Measurements from ENCODE around the gene GINS1. TPM values are rescaled to one million over a fixed set of nuclear protein-coding genes. Genes with fewer than 3 reads are reported as not detected.

The GINS1 gene
- polyA plus RNA-seq, 1 donor, result 8.9 TPM

DNA sequence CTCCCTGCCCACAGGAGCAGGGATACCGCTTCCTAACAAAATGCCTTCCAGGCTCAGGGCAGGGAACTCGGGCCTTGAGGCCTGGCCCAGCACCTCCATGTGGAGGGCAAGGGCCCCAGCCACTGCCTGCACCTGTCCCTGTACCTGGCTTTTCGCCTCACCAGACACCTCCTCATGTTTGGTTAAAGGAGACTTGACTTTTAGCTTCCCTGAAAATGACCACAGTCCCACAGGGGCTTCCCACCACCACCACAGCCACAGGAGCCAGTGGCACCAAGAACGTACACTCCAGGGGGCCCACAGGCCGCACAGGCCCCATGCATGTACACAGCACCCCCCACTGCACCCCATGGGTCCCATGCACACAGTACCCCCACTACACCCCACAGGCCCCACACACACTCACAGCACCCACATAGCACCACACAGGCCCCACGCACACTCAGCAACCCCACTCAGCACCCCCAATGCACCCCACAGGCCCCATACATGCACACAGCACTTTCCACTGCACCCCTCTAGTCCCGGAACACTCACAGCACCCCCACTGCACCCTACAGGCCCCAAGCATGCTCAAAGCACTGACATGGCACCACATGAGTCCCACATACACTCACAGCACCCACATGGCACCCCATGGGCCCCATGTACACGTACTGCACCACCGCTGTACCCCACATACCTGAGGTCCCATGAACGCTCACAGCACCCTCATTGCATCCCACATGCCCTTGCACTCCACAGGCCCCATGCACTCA lies 86.5 kb downstream of the GINS1 start:
- Histone ChIP-seq H3K4me3 (ENCODE audit: low read length) (no peak overlapping the region), H3K27me3 (ENCODE audit: control insufficient read depth, insufficient read depth, low read length) (no peaks in the 10 kb centered on the region), H3K36me3 (ENCODE audit: control insufficient read depth, insufficient read depth, low read length) (peaks cover 29% of the 10 kb centered on the region), H3K27ac (ENCODE audit: low read length) (no peak overlapping the region), H3K9me3 (ENCODE audit: control insufficient read depth, low read depth, low read length) (no peaks in the 10 kb centered on the region), H3K4me1 (ENCODE audit: control insufficient read depth, insufficient read depth, low read length) (no peaks in the 10 kb centered on the region)
- no CpG with 5 or more reads among the region's 10 CpGs for WGBS (ENCODE audit: insufficient coverage, low lambda C conversion rate)
- DNase-seq, result no peak

DNA sequence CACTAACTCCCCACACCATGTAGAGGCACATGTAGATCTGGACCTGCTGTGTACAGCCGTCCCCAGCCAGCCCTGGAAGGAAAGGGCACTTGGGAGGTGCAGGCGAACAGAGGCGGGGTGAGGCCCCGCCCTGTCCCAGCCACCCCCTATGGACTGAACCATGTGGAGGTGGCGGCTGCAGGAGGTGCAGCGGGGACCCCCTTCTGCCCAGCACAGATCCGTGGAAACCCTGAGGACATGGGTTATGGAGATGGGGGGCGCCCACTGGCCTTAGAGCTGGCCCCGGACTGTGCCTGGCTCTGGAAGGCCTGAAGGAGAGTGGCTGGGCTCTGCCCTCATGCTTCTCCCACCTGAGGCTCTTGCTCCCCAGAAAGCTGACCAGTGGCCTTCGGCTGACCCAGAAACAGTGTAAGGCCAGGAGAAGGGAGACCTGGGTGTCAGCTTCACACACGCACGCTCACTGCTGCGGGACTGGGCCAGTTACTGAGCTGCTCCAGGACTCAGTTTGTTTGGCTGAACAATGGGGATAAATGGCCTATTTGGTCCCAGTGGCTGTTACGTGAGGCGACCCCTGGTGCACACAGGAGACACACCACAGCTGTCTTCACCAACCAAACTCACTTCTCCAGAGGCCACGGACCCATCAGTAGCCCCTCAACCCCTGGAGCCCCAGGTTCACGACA lies 87.2 kb downstream of the GINS1 start:
- no CpG with 5 or more reads among the region's 17 CpGs for WGBS (ENCODE audit: insufficient coverage, low lambda C conversion rate)
- Histone ChIP-seq H3K9me3 (ENCODE audit: control insufficient read depth, low read depth, low read length) (no peaks in the 10 kb centered on the region), H3K4me3 (ENCODE audit: low read length) (no peak overlapping the region), H3K27me3 (ENCODE audit: control insufficient read depth, insufficient read depth, low read length) (no peaks in the 10 kb centered on the region), H3K27ac (ENCODE audit: low read length) (no peak overlapping the region), H3K4me1 (ENCODE audit: control insufficient read depth, insufficient read depth, low read length) (no peaks in the 10 kb centered on the region), H3K36me3 (ENCODE audit: control insufficient read depth, insufficient read depth, low read length) (peaks cover 28% of the 10 kb centered on the region)
- no peak for DNase-seq

DNA sequence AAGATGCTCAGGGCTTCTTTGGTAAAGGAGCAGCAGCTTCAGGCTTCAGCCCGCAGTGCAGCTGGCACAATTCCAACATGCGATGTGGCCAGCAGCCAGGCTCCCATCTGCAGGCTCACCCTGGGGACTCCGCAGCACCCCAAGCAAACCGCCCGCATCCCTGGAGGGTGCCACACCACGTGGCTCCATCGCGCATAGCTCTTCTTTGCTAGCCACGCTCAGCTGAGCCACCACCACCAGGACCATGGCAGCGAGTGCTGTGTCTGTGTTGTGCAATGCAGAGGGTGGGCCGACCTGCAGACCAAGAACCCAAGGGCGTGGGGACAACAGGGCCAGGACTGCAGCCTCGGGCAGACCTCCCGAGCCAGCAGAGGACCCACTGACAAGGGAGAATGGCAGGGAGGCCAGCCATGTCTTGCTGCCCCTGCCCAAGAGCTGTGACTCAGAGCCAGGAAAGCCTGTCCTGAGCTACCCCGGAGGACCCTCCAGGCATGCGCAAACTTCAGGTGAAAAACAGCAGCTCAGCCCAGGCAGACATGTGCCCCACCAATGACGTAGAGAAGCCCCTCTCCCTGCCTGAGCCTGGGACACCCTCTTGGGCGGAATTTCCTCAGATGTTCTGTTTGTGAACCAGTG lies 87.8 kb downstream of the GINS1 start:
- Histone ChIP-seq H3K27me3 (ENCODE audit: control insufficient read depth, insufficient read depth, low read length) (no peaks in the 10 kb centered on the region), H3K9me3 (ENCODE audit: control insufficient read depth, low read depth, low read length) (no peaks in the 10 kb centered on the region), H3K27ac (ENCODE audit: low read length) (no peak overlapping the region), H3K4me3 (ENCODE audit: low read length) (no peak overlapping the region), H3K4me1 (ENCODE audit: control insufficient read depth, insufficient read depth, low read length) (no peaks in the 10 kb centered on the region), H3K36me3 (ENCODE audit: control insufficient read depth, insufficient read depth, low read length) (peaks cover 27% of the 10 kb centered on the region)
- no peak for DNase-seq
- no CpG with 5 or more reads among the region's 18 CpGs for WGBS (ENCODE audit: insufficient coverage, low lambda C conversion rate)

DNA sequence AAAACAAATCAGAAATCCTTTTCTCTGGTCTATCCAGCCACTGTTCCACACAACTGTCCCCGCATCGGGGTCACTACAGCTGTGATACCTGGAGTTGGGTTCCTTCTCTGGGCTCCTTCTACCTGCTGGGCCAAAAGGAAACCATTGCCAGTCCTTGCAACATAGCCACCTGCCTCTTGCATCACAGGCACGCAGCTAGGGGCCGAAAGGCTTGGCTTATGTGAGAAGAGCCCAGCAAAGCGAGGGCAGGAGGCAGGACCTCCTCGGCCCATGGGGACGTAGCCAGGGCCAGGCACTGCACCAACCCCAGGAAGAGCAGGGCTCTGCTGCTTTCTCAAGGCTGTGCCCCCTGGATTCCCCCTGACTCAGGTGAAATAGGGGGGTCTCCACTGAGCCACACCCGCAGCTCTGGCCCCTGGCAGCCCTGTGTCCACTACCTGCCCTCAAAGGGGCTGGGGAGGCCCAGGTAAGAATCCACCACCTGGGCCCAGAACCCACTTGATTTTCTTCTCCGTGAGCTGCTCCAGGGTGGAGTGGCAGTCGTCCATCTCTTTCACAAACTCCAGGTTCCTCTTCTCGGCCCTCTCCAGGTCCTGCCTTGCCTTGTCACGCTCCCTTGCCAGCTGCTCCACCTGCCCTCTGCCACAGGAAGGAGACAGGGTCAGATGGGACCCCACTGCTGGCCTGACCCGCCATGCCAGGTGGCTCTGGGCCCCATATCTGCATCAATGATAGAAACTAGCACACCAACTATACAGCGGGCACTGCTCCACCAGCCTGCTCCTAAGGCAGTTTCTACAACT lies 88.9 kb downstream of the GINS1 start:
- Histone ChIP-seq H3K36me3 (ENCODE audit: control insufficient read depth, insufficient read depth, low read length) (peaks cover 31% of the 10 kb centered on the region), H3K27me3 (ENCODE audit: control insufficient read depth, insufficient read depth, low read length) (no peaks in the 10 kb centered on the region), H3K4me3 (ENCODE audit: low read length) (no peak overlapping the region), H3K27ac (ENCODE audit: low read length) (no peak overlapping the region), H3K9me3 (ENCODE audit: control insufficient read depth, low read depth, low read length) (no peaks in the 10 kb centered on the region), H3K4me1 (ENCODE audit: control insufficient read depth, insufficient read depth, low read length) (no peaks in the 10 kb centered on the region)
- no peak for DNase-seq
- no CpG with 5 or more reads among the region's 14 CpGs for WGBS (ENCODE audit: insufficient coverage, low lambda C conversion rate)

DNA sequence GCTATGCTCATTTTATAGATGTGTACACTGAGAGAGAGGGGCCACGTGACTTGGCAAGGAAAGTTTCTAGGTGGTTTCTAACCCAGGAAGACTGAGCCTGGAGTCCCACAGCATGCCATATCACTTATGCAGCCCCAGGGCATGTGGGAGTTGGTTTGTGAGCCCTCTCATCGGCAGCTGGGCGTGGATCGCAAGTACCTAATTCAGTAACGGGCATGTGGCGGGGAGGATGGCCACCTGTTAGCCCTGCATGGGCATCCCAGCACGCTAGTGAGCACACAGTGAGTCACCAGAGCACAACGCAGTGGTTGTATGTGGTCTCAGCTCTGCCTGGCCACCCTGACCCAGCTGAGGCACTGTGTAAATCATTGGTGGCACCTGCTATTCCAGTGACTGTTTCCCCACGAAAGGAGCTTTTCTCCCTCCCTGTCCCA lies 89.5 kb downstream of the GINS1 start:
- DNase-seq, result no peak
- Histone ChIP-seq H3K27me3 (ENCODE audit: control insufficient read depth, insufficient read depth, low read length) (no peaks in the 10 kb centered on the region), H3K9me3 (ENCODE audit: control insufficient read depth, low read depth, low read length) (no peaks in the 10 kb centered on the region), H3K4me1 (ENCODE audit: control insufficient read depth, insufficient read depth, low read length) (no peaks in the 10 kb centered on the region), H3K4me3 (ENCODE audit: low read length) (no peak overlapping the region), H3K36me3 (ENCODE audit: control insufficient read depth, insufficient read depth, low read length) (peaks cover 31% of the 10 kb centered on the region), H3K27ac (ENCODE audit: low read length) (no peak overlapping the region)
- no CpG with 5 or more reads among the region's 9 CpGs for WGBS (ENCODE audit: insufficient coverage, low lambda C conversion rate)

DNA sequence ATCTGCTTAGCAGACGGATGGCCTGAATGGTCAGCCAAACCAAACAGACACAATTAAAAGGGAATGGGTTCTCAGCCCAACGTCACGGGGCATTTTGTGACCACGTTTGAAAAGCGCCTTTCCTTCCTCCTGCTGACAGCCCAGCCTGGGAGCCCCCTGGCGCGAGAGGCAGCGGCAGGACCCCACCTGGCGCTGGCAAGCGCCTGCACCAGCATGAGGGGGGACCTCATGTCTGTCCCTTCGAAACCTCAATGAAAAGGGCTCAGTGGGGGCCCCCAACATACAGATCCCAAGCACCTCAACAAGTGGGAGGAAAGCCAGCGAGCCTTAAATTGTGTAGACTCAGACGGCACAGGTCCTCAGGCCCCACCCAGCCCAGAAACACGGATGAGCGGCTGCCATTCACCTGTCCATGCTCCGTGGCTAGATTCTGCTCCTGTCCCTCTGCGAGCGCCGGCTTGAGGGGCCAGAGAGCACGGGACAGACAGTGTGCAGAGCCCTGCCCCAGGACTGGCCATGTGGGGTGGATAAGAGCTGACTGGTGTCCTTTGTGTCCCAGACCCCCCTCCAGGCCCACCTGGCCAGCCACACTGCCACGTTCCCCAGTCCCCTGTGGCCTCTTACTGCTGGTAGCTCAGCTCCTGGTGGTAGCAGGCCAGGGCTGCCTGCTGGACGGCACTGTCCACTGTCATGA lies 90.3 kb downstream of the GINS1 start:
- Histone ChIP-seq H3K36me3 (ENCODE audit: control insufficient read depth, insufficient read depth, low read length) (peaks cover 36% of the 10 kb centered on the region), H3K9me3 (ENCODE audit: control insufficient read depth, low read depth, low read length) (no peaks in the 10 kb centered on the region), H3K27ac (ENCODE audit: low read length) (no peak overlapping the region), H3K4me3 (ENCODE audit: low read length) (no peak overlapping the region), H3K4me1 (ENCODE audit: control insufficient read depth, insufficient read depth, low read length) (no peaks in the 10 kb centered on the region), H3K27me3 (ENCODE audit: control insufficient read depth, insufficient read depth, low read length) (no peaks in the 10 kb centered on the region)
- DNase-seq, result no peak
- whole genome bisulfite sequencing (ENCODE audit: insufficient coverage, low lambda C conversion rate), result no CpG with 5 or more reads among the region's 22 CpGs

Other genes starting within 250 kb of the GINS1 start
- gene ENTPD6, start 212.0 kb upstream of the GINS1 start, polyA plus RNA-seq, result 106 TPM
- 35.1 TPM for gene PYGB, start 159.6 kb upstream of the GINS1 start, polyA plus RNA-seq
- gene ABHD12, start 16.8 kb upstream of the GINS1 start, polyA plus RNA-seq, result 45.8 TPM
- 30.9 TPM for gene NINL, start 177.9 kb downstream of the GINS1 start, polyA plus RNA-seq
- 5.7 TPM for gene NANP, start 216.3 kb downstream of the GINS1 start, polyA plus RNA-seq